Ectodermal cell (in vitro differentiated cells): ENCODE results near the gene NDUFB10.

Experiments used
- H3K27ac ChIP-seq: 2 replicates; pipeline ENCODE4 v1.7.0; 2013; ENCODE audit warnings: mild to moderate bottlenecking, low read depth, low read length; ENCODE audit not compliant: insufficient read depth, poor library complexity, severe bottlenecking
- H3K27me3 ChIP-seq: 2 replicates; pipeline ENCODE4 v1.7.0; 2013; ENCODE audit warnings: mild to moderate bottlenecking, low read length; ENCODE audit not compliant: insufficient read depth, control insufficient read depth, poor library complexity, severe bottlenecking
- H3K36me3 ChIP-seq: one replicate; pipeline ENCODE4 v1.7.0; 2013; ENCODE audit warnings: low read length; ENCODE audit not compliant: control insufficient read depth, insufficient read depth
- H3K4me1 ChIP-seq: one replicate; pipeline ENCODE4 v1.7.0; 2013; ENCODE audit warnings: low read length; ENCODE audit not compliant: control insufficient read depth, insufficient read depth
- H3K4me3 ChIP-seq: 2 replicates; pipeline ENCODE4 v1.7.0; 2013; ENCODE audit warnings: low read depth, low read length, control low read depth; ENCODE audit not compliant: insufficient read depth
- H3K9me3 ChIP-seq: 2 replicates; pipeline ENCODE4 v1.7.0; 2013; ENCODE audit warnings: mild to moderate bottlenecking, low read length, moderate library complexity; ENCODE audit not compliant: control insufficient read depth
- WGBS, 2 experiments: methylation state at CpG; one replicate each; pipeline ENCODE4 v1.1.7; 2013; ENCODE audit warnings: missing lambda C conversion rate in 2 of 2; 5-methylcytosine and 5-hydroxymethylcytosine counted together

The NDUFB10 gene

DNA sequence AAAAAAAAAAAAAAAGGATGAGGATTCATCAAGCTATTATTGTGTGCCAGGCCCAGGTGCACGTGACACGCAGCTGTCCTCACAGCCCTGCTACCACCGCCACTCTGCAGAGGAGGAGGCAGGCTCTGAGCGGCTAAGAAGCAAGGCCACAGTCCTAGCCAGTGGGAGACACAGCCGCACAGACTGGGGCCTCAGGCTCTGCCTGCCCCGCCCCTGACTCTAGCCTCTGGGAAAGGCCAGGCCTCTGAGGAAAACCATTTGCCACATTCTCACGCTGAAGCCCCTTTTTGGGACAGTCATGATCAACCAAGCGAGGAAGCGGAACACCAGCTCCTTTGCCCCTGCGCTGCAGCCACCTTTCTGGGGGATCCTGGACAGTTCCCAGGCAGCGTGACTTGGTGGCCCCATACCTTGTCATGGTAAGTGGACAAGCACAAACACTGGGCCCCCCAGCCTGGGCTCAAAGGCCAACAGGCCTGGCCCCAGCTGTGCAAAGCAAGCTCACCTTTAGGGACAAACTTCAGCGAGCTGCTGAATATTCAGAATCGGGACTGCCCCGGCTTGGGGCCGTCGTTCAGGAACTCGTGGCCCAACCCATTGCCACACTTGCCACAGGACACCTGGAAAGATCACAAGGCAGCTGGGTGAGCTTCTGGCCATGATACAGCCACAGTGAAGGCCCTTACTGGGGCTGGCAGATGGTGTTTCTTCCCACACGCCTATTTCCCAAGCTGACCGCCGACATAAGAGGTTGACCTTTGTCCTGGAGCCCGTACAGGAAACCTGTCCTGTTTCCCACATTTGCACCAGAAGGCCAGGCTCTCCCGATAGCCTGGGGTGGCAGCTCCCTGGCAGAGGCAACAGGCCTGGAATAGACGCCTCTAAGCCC is 18.8 kb upstream of the NDUFB10 start:
- Histone ChIP-seq H3K36me3 (peaks cover 8% of the 10 kb centered on the region), H3K27ac (no peak overlapping the region), H3K4me3 (no peak overlapping the region), H3K4me1 (peaks cover 5% of the 10 kb centered on the region), H3K9me3 (no peaks in the 10 kb centered on the region), H3K27me3 (no peaks in the 10 kb centered on the region)
- WGBS, 2 experiments: 96% methylated on average over 23 of the region's 23 CpGs

DNA sequence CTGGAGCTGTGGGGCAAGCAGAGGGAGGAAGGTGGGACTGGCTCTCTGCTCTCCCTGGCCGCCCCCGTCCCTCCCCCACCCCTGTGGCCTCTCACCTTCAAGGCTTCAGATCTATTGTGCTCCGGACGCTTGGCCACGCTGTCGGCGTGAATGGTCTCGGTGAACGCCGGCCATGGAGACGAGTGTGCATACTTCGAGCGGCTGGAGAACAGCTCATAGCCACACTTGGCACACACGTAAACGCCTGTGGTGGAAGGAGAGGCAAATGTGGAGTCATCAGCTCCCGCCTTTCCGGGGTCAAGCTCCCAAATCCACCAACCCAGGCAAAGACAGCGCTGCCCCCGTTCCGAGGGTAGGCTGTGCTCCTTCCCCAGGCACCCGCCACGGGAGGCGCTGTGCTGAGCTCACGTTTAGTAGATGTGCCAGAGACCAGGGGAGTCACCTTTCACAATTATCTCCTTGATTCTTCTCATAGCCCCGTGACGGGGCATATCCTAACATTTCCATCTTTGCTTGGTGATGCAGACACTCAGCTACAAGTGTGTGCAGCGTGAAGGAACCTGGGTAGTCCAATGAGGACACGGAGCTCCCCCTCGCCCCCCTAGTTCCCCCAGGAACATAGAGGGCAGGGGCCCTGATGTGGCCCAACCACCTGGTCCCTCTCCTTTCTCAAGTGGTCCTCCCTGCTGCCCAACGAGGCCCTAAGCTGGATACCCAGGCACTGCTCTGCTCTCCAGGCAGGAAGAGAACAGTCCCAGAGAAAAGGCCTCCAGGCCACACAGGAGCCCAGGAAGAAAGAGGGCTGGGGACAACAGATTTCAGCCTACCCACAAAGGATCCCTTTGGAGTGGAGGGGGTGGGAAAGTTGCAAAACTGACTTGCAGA is 17.9 kb upstream of the NDUFB10 start:
- Histone ChIP-seq H3K36me3 (peaks cover 8% of the 10 kb centered on the region), H3K27ac (no peak overlapping the region), H3K4me3 (no peak overlapping the region), H3K9me3 (no peaks in the 10 kb centered on the region), H3K4me1 (peaks cover 5% of the 10 kb centered on the region), H3K27me3 (no peaks in the 10 kb centered on the region)
- 85 to 90% methylated on average over 30 of the region's 30 CpGs for WGBS, 2 experiments

DNA sequence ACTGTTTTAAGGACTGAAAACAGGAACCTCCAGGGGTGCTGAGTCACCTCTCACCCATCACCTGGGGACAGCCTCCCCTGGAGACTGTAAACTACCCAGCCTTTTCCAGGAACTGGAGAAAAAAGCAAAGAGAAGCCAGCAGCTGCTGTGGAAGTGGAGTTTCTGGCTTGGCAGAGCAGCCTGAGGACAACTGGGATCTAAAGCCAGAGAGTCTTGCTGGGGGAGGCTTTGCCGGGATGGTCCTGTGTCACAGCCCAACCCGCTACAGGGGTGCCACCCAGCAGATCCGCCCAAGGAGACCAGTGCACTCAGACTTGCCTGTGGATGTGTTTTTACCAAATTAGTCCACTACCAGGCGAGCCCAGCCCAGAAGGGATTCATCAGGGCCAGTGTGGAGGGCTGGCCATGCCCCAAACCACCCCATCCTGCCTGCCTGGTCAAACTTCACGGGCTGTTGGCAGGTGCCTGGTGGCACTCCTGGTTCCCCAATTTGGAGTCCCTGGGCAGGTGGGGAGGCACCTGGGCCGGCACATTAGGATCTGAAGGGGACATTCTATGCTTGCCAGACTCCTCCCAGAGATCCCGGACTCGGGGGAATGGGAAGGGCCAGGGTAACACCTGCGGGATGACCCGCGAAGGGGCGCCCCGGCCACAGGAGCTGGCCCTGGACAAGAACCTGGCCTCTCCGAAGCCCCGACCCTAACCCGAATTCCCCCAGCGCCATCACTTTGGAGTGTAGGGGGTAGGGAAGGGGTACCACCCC is 17.1 kb upstream of the NDUFB10 start:
- Histone ChIP-seq H3K27me3 (no peaks in the 10 kb centered on the region), H3K4me3 (peak overlapping the region; percentile 83), H3K27ac (no peak overlapping the region), H3K4me1 (peaks cover 5% of the 10 kb centered on the region), H3K36me3 (peaks cover 8% of the 10 kb centered on the region), H3K9me3 (no peaks in the 10 kb centered on the region)
- 40% methylated on average over 17 of the region's 17 CpGs for WGBS, 2 experiments

DNA sequence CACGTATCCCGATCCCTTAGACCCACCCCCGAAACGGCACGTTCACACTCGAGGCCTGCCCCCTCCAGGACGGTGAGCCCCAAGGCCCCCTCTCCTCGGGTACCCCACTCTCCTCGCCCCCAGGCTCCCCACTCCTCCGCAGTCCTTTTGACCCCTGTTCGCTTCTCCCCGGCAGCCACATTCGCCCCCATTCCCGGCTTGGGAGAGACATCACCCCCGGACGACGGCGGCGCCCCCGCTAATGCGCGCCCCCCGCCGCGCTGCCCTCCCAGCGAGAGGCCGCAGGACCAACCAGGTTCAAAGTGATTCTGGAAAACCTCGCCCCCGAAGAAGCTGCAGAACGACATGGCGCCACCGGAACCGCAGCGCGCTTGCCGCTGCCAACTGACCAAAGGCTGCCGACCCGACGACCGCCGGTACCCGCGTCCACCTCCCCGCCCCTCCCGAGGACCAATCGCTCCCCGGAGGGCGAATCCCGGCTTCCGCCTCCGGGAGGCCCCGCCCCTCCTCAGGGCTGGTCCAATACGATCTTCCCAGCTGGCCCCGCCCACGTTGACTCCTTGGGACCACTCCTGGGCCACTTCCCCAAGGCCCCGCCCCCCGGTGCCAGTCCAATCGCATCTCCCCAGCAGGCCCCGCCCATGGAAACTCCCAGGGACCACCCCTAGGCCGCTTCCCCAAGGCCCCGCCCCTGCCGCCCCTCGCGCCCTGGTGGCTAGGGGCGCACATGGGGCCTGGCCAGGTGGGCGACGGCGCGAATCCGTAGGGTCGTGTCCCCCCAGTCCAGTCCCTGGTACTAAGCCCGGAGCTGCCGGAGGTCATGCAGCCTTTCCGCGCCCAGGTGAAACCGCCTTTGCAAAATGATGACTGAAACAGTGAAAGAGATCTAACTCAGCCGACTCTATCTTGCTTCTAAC is 16.3 kb upstream of the NDUFB10 start, which contains the start of gene MSRB1:
Gene MSRB1 (minus strand): TSS at position 390 of the 917 bp plus-strand sequence. CDS start 43 bp downstream, at position 347.
- 3 to 4% methylated on average over 76 to 77 of the region's 77 CpGs for WGBS, 2 experiments
- H3K4me3 ChIP-seq: peak within 1 kb of the TSS; percentile 83
- no peaks in the 10 kb centered on the region for H3K27me3 ChIP-seq
- peaks cover 3% of the 10 kb centered on the region for H3K36me3 ChIP-seq
- H3K27ac ChIP-seq: no peak within 1 kb of the TSS
- peaks cover 5% of the 10 kb centered on the region for H3K4me1 ChIP-seq
- H3K9me3 ChIP-seq: no peaks in the 10 kb centered on the region

DNA sequence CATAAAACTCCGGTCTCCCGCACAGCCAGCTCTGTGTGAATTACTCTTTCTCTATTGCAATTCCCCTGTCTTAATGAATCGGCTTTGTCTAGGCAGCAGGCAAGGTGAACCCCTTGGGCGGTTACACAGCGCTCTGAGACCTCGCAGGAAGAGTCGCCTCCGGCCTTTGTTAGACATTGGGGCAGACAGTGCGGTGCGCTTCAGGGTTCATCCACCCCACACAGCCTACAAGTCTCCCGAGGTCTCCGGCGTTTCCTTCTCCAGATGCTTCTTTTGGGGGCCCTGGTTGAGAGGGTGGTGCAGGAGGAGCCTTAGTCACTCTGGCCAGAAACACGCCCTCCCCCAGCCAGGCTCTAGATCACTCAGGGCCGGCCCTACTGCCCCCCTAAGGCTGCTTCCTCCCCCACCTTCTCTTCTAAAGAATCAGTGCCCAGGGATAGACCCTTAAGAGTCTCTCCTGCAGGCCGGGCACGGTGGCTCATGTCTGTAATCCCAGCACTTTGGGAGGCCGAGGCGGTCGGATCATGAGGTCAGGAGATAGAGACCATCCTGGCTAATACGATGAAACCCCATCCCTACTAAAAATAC is 14.6 kb upstream of the NDUFB10 start:
- H3K4me1 ChIP-seq: peaks cover 5% of the 10 kb centered on the region
- 91 to 92% methylated on average over 21 of the region's 21 CpGs for WGBS, 2 experiments
- H3K27me3 ChIP-seq: no peaks in the 10 kb centered on the region
- H3K27ac ChIP-seq: no peak overlapping the region
- no peaks in the 10 kb centered on the region for H3K36me3 ChIP-seq
- H3K9me3 ChIP-seq: no peaks in the 10 kb centered on the region
- H3K4me3 ChIP-seq: no peak overlapping the region

DNA sequence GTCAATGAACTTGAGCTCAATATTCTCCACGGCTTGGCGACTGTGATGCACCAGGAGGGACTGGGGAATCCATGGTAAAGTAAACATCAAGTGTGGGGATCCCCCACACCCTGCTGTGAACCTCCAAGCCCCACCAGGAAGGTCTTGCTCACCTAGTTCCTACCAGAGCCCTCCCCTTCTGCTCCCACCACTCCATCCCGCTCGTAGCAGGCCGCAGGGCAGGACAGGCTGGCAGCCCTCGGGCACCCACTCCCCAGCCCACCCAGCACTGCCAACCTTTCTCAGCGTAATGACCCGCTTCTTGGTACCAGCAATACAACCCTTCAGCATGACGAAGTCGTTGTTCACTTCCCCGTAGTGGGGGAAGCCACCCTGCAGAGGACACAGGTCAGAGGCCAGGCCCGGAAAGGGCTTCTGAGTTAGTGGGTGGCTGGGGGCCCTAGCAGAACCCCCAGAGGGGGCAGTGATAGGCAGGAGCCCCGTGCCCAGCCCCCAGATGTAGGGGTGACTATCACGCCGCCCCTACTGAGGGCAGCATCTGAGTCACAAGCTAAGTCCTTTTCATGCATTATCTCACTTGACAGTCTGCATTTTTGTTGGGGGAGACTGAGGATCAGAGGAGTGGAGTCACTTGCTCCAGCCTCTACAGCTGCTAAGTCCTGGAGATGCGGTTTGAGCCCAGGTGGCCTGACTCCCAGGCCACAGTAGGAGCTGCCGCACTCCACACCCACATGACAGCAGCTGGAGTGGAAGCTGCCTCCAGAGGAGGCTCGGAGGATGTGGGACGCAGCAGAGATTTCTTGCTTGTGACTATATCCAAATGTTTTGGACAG is 13.6 kb upstream of the NDUFB10 start:
- H3K4me3 ChIP-seq: no peak overlapping the region
- H3K4me1 ChIP-seq: peaks cover 5% of the 10 kb centered on the region
- 93% methylated on average over 19 of the region's 19 CpGs for WGBS, 2 experiments
- H3K9me3 ChIP-seq: no peaks in the 10 kb centered on the region
- no peaks in the 10 kb centered on the region for H3K27me3 ChIP-seq
- no peaks in the 10 kb centered on the region for H3K36me3 ChIP-seq
- no peak overlapping the region for H3K27ac ChIP-seq

DNA sequence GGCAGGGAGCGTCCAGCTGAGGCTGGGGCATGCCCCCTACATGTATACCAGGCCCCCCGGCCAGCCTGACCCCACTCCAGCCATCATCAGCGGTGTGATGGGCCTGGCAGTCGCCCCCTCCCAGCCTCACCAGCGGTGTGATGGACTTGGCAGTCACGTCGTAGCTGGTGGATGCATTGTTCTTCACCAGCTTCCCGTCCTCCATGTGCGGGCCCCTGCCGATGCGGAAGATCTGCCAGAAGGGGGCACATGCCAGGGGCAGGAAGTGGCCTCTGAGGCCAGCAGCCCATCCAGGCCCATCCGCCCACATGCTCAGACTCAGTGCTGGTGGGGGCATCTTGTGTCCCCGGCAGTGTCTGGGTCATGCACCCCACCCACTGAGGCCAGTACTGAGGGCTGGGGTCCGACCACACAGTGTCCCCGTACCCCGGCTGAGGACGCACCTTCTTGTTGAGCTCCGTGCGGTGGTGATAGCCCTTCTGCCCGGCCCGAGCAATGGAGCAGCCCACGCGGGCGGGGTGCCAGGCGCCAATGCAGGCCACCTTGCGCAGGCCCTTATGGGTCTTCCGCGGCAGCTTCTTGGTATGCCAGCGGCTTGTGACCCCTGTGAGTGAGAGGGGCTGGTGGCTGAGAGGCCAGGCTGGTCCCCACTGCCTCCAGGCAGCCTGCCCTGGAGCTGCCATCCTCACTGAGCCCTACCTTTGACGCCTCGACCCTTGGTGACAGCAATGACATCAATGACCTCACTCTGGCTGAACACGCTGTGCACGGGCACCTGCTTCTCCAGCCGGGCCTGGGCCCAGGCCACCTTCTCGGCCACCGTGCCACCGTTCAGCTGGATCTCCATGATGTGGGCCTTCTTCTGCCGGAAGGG is 12.6 kb upstream of the NDUFB10 start:
- Histone ChIP-seq H3K27me3 (no peaks in the 10 kb centered on the region), H3K9me3 (no peaks in the 10 kb centered on the region), H3K27ac (no peak overlapping the region), H3K4me1 (peaks cover 5% of the 10 kb centered on the region), H3K36me3 (no peaks in the 10 kb centered on the region), H3K4me3 (no peak overlapping the region)
- WGBS, 2 experiments: 93% methylated on average over 38 of the region's 38 CpGs

DNA sequence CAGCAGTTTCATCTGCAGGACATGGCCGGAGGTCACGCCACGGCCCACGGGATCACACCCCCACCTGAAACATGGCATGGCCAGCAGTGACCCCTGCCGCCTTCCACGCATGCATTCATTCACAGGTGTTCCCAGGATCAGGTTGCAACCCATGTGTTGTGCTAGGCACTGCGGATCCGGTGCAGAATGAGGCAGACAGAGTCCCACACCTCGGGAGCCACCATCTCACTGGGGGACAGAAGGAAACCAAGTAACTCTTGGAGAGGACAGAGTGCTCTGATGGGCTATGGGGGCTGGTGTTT is 12.0 kb upstream of the NDUFB10 start:
- H3K4me1 ChIP-seq: peaks cover 2% of the 10 kb centered on the region
- H3K4me3 ChIP-seq: no peak overlapping the region
- H3K27ac ChIP-seq: no peak overlapping the region
- 93 to 94% methylated on average over 9 of the region's 9 CpGs for whole genome bisulfite sequencing, 2 experiments
- no peaks in the 10 kb centered on the region for H3K36me3 ChIP-seq
- no peaks in the 10 kb centered on the region for H3K27me3 ChIP-seq
- H3K9me3 ChIP-seq: no peaks in the 10 kb centered on the region
